ENCODE data around the gene ROBO1.

ROBO1 gene

DNA sequence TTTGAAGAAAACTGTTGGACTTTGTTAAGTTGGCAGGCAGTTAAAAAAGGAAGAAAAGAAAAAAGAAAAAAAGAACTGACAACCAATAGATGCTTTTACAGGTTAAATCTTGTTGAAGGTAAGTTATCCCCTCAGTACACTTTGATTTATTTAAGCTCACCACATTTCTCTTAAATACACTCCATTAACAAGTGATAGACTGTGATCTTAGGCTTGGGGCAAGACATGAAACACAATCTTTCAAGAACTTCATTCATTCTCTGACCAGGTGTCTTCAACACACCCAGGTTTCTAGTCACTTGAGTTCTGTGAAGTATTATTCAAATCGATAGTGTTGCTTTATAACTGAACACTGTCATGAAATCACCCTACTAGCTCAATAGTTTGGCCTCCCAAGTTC lies 751.9 kb downstream of the ROBO1 start:
- no peak for DNase-seq (ENCODE audit: low spot score)

DNA sequence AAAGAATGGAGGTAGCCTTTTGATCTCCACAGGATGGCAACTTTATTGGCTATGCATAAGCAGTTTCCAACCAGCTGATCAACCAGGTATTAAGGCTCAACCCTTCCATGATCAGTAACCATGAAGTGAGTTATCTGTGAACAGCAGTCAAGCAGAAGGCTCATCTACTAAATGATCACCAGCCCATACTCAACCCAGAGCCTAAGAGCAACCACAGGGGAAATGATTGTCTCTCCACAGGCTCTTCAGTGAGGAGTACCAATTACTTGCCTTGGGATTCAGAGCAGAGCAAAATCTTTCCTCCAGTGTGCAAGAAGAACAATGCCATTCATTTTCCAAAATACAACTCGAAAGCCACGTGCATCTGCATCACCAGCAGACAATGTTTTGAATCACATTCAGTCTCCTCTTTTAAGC lies 754.8 kb downstream of the ROBO1 start:
- no peak for DNase-seq (ENCODE audit: low spot score)

DNA sequence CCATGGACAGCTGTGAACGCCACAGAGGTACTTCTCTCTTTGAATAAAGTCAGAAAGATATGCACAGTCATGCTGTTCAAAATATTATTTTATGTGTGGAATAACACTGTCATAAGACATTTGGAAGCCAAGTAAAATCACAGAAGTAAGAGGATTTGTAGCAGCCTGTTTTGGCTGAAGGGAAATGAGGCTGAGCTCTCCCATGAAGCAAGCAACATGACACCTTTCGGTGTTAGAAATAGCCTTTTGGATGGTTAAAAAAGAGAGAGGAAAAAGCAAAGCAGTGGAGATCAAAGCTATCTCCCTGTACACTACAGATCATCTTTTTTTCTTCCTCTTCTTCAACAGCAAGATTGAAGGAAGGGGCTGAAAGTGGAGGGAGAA lies 755.3 kb downstream of the ROBO1 start:
- DNase-seq (ENCODE audit: low spot score): no peak

GRCh38 chr3:79011821-79012529 lies 755.8 kb downstream of the ROBO1 start:
- no peak for DNase-seq (ENCODE audit: low spot score)

GRCh38 chr3:79009861-79010260 lies 757.9 kb downstream of the ROBO1 start:
- DNase-seq (ENCODE audit: low spot score): no peak

- no peak for DNase-seq (ENCODE audit: low spot score)
These were observed 761.7 kb downstream of the ROBO1 start for GRCh38 chr3:79006077-79006476.

DNA sequence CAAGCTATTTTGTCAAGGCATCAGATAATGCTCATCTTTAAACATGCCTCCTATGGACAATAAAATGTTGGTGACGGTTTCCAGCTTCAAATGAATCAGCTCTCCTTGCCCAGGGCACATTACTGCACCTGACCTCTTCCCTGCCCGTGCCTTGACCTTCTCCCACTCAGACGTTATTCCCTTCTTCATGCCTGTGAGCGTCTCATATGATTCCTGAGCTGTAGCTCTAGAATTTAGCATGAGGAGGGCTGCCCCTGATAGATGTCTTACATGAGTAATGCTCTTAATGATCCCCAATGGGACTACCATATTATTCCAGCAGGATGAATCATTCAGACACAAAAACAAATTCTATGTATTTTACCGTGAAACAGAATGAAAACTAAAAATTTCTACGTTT lies 762.7 kb downstream of the ROBO1 start:
- no peak for DNase-seq (ENCODE audit: low spot score)

GRCh38 chr3:79003994-79004393 lies 763.8 kb downstream of the ROBO1 start:
- no peak for DNase-seq (ENCODE audit: low spot score)

GRCh38 chr3:79002465-79003372 lies 765.1 kb downstream of the ROBO1 start:
- no peak for DNase-seq (ENCODE audit: low spot score)

DNA sequence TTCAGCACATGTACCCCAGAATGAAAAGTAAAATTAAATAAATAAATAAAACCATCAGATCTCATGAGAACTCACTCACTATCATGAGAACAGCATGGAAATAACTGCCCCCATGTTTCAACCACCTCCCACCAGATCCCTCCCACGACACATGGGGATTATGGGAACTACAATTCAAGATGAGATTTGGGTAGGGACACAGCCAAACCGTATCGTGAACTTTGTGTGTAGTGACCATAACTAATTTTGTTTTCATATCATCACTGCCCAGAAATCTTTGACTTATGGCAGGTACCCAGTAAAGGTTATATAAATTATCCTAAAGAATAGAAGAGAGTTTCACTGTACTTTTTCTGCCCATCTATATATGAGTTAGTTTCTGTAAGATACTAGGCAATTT lies 766.5 kb downstream of the ROBO1 start:
- no peak for DNase-seq (ENCODE audit: low spot score)

GRCh38 chr3:78999139-78999538 lies 768.7 kb downstream of the ROBO1 start:
- no peak for DNase-seq (ENCODE audit: low spot score)

DNA sequence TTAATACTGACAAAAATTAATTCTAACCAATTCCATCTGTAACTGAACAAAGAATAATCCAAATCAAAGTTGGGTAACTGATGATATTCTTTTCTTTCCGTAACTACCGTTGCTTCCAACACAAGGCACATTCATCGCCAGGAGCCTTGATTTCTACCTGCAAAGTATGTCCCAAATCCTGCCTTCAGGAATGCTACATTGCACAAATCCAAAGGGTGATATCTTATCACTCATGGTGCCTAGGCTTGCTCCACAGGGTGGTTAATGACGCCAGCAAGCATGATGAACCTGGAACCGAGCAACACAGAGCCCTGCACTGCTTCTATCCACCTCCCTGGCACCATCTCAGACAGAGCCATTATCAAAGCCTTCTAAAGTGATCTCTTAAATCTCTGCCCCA lies 772.7 kb downstream of the ROBO1 start:
- no peak for DNase-seq (ENCODE audit: low spot score)

- DNase-seq (ENCODE audit: low spot score): no peak
These were observed 773.4 kb downstream of the ROBO1 start for GRCh38 chr3:78994174-78995027.

DNA sequence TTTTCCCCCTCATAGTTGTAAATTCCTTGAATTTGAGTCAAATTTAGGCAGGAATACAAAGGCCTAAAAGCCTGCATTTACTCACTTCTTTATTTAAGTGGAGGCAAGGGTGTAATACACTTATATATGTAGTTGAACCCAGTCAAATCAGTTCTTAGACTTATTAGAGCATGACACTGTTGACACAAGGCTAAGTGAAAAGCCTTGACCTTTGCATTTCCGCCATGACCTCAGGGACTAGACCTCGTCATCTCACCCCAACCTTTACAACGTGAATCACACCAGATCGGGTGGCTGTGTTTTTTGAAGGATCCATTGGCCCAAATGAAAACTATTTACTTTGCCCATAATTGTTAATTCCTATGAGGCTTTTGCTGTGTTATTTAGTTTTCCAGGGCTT lies 774.4 kb downstream of the ROBO1 start:
- no peak for DNase-seq (ENCODE audit: low spot score)

- no peak for DNase-seq (ENCODE audit: low spot score)
These were observed 775.0 kb downstream of the ROBO1 start for GRCh38 chr3:78992830-78993229.

DNA sequence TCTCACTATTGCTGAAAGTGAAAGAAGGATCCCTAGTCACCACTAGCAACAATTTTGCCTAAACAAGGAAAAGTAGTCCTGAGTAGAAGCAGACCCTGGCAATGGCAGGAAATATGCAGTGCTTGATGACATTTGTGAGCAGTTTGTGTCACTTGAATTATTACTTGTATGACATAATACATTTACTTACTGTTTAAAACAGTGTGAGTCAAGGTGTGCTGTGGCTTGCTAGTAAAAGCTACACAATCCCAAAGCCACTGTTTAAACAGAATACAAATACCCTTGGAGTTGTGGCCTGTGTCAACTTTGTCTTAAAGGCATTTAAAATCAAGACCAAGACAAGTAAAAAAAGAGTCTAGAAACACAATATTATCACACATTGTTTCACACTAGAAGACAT lies 775.4 kb downstream of the ROBO1 start:
- no peak for DNase-seq (ENCODE audit: low spot score)

DNA sequence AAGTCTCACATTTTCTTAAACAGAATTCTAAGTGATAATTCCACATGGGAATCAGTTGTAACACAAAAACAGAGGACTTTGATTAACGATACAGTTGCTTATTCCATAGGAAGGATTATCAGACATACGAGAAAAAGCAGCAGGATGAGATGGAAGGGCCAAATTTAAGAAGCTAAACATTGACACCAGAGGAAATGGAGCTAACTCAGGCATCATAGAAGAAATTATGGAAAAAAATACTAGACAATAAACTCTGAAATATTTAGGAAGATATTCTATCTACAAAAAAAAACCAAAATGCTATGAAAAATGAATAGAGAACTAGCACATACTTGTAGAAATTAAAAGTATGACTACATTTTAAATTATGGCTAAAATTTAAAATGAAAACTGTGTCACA lies 776.1 kb downstream of the ROBO1 start:
- no peak for DNase-seq (ENCODE audit: low spot score)

DNA sequence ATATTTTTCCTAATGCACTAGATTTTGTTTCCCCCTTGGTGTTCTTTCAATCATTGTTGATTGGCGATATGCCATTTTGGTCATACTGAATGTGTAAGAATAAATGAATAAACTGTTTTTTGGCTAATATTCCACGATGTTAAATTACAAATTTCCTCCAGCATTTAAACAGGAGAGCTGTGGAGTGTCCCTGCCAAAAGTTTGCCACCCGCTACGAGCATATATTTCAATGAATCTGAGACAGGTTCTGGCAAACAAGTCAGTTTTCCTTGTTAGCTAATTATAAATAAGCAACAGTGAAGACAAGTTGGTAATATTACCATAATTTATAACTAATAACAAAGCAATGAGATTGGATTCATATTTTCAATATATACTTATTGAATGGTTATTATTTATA lies 777.6 kb downstream of the ROBO1 start:
- no peak for DNase-seq (ENCODE audit: low spot score)

DNA sequence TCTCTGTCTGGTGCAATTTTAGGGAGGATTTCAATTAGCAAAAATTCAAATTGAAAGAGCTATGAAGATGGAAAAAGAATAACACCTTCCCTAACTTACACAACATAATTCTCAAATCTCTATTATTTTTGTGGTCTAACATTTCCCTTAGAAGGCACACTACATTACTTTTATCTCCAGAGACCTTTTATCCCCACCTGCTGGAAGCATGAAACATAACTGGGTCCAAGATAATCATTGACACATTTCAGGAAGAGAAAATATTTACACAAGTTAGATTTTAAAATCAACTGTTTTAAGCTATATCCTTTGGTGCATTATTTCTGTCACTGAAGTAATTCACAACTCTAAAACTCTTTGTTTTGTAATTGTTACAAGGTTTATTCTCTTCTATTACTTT lies 779.5 kb downstream of the ROBO1 start:
- DNase-seq (ENCODE audit: low spot score): peak; percentile 25

DNA sequence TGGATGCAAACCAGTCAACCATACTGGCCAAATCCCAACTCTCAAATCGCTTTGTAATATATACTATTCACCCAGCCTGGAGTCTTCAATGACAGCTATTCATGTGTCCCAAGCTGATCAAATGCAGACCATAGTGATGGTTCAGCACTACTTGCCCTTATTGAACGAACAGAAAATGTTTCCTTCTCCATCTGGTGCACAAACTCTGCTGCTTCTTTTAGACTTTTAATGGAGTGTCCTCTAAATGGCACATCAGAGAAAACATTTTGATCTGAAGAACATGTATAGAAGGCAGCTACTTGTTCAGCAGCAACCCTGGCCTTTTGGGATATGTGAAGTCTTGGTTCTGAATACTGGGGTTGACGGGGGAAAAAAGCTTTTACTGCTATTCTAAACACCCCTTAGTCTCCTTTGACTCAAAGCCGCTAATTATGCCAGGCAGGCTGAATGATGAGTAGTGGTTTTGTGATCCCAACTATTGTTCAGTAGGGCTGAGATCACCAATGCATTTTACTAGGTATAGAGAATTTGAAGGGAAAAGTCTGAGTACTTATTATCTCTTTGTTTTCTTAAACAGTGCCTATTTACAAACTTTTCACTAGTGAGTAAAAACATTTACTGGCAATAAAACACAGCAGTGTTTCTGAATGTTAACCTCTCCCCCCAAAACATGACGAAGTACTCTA lies 781.2 kb downstream of the ROBO1 start:
- no peak for DNase-seq (ENCODE audit: low spot score)

DNA sequence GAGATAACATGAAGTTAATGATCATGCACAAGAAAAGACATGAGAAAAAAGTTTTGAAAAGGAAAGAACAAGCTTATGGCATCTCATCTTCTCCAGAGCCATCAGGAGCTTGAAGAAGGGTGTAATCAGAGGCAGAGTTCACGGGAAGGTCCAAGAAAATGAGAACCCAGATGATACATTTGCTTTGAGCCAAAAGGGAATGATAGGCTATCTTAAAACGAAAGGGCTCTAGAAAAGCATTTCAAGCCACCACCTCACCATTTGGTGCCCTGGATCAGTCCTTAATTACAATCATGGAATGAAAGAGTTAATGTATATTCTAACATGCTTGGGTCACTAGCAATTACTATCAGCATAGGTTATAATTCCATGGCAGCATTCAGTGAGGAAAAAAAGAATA lies 781.8 kb downstream of the ROBO1 start:
- no peak for DNase-seq (ENCODE audit: low spot score)

GRCh38 chr3:78979028-78979427 lies 788.8 kb downstream of the ROBO1 start:
- no peak for DNase-seq (ENCODE audit: low spot score)
